Activated CD8-positive, alpha-beta memory T cell treated with anti-CD3 and anti-CD28 coated beads, Interleukin-2, amount 10 ng/mL, durations not matched to agents 7 days and 5 days (primary cell): ENCODE data around the gene POC1A. TPM values are rescaled to one million over a fixed set of nuclear protein-coding genes. Genes with fewer than 3 reads are reported as not detected.

Experiments used
- ATAC-seq: fragments of 150-1000 bp; cut with Tn5 transposase; one replicate; pipeline ENCODE4 v1.10.0; 2021; ENCODE audit warnings: moderate library complexity
- CTCF ChIA-PET: fragments of 350-600 bp; sonication (Branson Sonifier 250); formaldehyde crosslinking; loops from one replicate; lab custom pipeline; 2021; ENCODE audit warnings: antibody characterized with exemption; lab: Charles Lee
- DNase-seq: peaks from one replicate; pipeline ENCODE4 v3.0.0-alpha.2; 2020
- H3K27ac Mint-ChIP-seq: one replicate; pipeline ENCODE4 v1.8.0; 2021; ENCODE audit warnings: mild to moderate bottlenecking, mixed read lengths
- H3K27me3 Mint-ChIP-seq: one replicate; pipeline ENCODE4 v1.8.0; 2021; ENCODE audit warnings: mixed read lengths
- H3K36me3 Mint-ChIP-seq: one replicate; pipeline ENCODE4 v1.8.0; 2021; ENCODE audit warnings: mild to moderate bottlenecking, mixed read lengths
- H3K4me1 Mint-ChIP-seq: one replicate; pipeline ENCODE4 v1.8.0; 2021; ENCODE audit warnings: mixed read lengths
- H3K4me3 Mint-ChIP-seq: one replicate; pipeline ENCODE4 v1.8.0; 2021; ENCODE audit warnings: mild to moderate bottlenecking, moderate library complexity, mixed read lengths
- H3K9me3 Mint-ChIP-seq: one replicate; pipeline ENCODE4 v1.8.0; 2022; ENCODE audit warnings: low read depth, mixed read lengths
- total RNA-seq, 2 experiments: library from RNA; stranded (reverse); gene quantifications; one replicate each; pipeline ENCODE4 v1.2.3, GENCODE V29; 2021

POC1A gene
- total RNA-seq, 2 experiments from 2014 or later = 29.3 to 29.5 TPM

- H3K9me3 Mint-ChIP-seq = no peaks in the 10 kb centered on the region
- no peak overlapping the region for H3K4me3 Mint-ChIP-seq
- CTCF ChIA-PET = no interaction called here
These were observed 40.5 kb upstream of the POC1A start for GRCh38 chr3:52194485-52195290.

GRCh38 chr3:52193065-52193464, 38.8 kb upstream of the POC1A start:
- H3K9me3 Mint-ChIP-seq = no peaks in the 10 kb centered on the region
- ATAC-seq = no peak
- no peak overlapping the region for H3K4me3 Mint-ChIP-seq
- H3K27me3 Mint-ChIP-seq = no peaks in the 10 kb centered on the region
- peaks cover 32% of the 10 kb centered on the region for H3K4me1 Mint-ChIP-seq
- CTCF ChIA-PET = interaction anchor here (1.5 kb wide), 1 partner anchor 10 kb away, joined by 3 read pairs; no protein-coding TSS in a partner anchor
- no peak overlapping the region for H3K27ac Mint-ChIP-seq
- DNase-seq = no peak
- H3K36me3 Mint-ChIP-seq = no peaks in the 10 kb centered on the region

More at GRCh38 chr3:52194485-52195290, 40.5 kb upstream of the POC1A start:
- Mint-ChIP-seq H3K36me3 (peaks cover 6% of the 10 kb centered on the region), H3K4me1 (peaks cover 34% of the 10 kb centered on the region), H3K27me3 (no peaks in the 10 kb centered on the region), H3K27ac (no peak overlapping the region)
- DNase-seq (no peak), ATAC-seq (no peak)

- DNase-seq = no peak
- no peaks in the 10 kb centered on the region for H3K36me3 Mint-ChIP-seq
- H3K4me1 Mint-ChIP-seq = peaks cover 21% of the 10 kb centered on the region
- no peaks in the 10 kb centered on the region for H3K9me3 Mint-ChIP-seq
- H3K27ac Mint-ChIP-seq = no peak overlapping the region
- ATAC-seq = no peak
- no peak overlapping the region for H3K4me3 Mint-ChIP-seq
- H3K27me3 Mint-ChIP-seq = no peaks in the 10 kb centered on the region
- CTCF ChIA-PET = no interaction called here
These were observed 37.4 kb upstream of the POC1A start for GRCh38 chr3:52191663-52192062.

GRCh38 chr3:52190294-52191074, 36.3 kb upstream of the POC1A start:
- no peak for ATAC-seq
- Mint-ChIP-seq H3K9me3 (no peaks in the 10 kb centered on the region), H3K36me3 (no peaks in the 10 kb centered on the region), H3K27ac (no peak overlapping the region), H3K27me3 (no peaks in the 10 kb centered on the region), H3K4me3 (no peak overlapping the region), H3K4me1 (peaks cover 14% of the 10 kb centered on the region)
- CTCF ChIA-PET = interaction anchor here (2.5 kb wide), 1 partner anchor 189 kb away, joined by 7 read pairs; no protein-coding TSS in a partner anchor
- DNase-seq = no peak

- Mint-ChIP-seq H3K4me3 (no peak overlapping the region), H3K27me3 (no peaks in the 10 kb centered on the region), H3K27ac (no peak overlapping the region), H3K36me3 (no peaks in the 10 kb centered on the region), H3K9me3 (no peaks in the 10 kb centered on the region), H3K4me1 (peaks cover 16% of the 10 kb centered on the region)
- ATAC-seq = no peak
- no peak for DNase-seq
- CTCF ChIA-PET = interaction anchor here (0.6 to 2.5 kb wide), 4 partner anchors 34 to 259 kb away, joined by 3 to 7 read pairs (median 4); partner anchors contain the start of gene POC1A
These were observed 34.3 kb upstream of the POC1A start for GRCh38 chr3:52188556-52188955.

GRCh38 chr3:52186729-52187128, 32.5 kb upstream of the POC1A start:
- no peak overlapping the region for H3K4me3 Mint-ChIP-seq
- no peaks in the 10 kb centered on the region for H3K9me3 Mint-ChIP-seq
- H3K4me1 Mint-ChIP-seq = peaks cover 34% of the 10 kb centered on the region
- no peaks in the 10 kb centered on the region for H3K27me3 Mint-ChIP-seq
- CTCF ChIA-PET = interaction anchor here (1.1 kb wide), 1 partner anchor 185 kb away, joined by 3 read pairs; no protein-coding TSS in a partner anchor
- DNase-seq (no peak), ATAC-seq (no peak)
- H3K36me3 Mint-ChIP-seq = no peaks in the 10 kb centered on the region
- H3K27ac Mint-ChIP-seq = no peak overlapping the region

- no peaks in the 10 kb centered on the region for H3K27me3 Mint-ChIP-seq
- no peak for ATAC-seq
- DNase-seq = no peak
- no peaks in the 10 kb centered on the region for H3K9me3 Mint-ChIP-seq
- H3K4me3 Mint-ChIP-seq = no peak overlapping the region
- H3K36me3 Mint-ChIP-seq = no peaks in the 10 kb centered on the region
- CTCF ChIA-PET = no interaction called here
- H3K4me1 Mint-ChIP-seq = peaks cover 39% of the 10 kb centered on the region
- no peak overlapping the region for H3K27ac Mint-ChIP-seq
These were observed 31.6 kb upstream of the POC1A start for GRCh38 chr3:52185837-52186236.

GRCh38 chr3:52185311-52185710, 31.1 kb upstream of the POC1A start:
- no peaks in the 10 kb centered on the region for H3K27me3 Mint-ChIP-seq
- CTCF ChIA-PET = interaction anchor here (1.5 kb wide), 1 partner anchor 31 kb away, joined by 3 read pairs; the partner anchor contains the start of gene POC1A
- DNase-seq = no peak
- ATAC-seq = no peak
- H3K9me3 Mint-ChIP-seq = no peaks in the 10 kb centered on the region
- H3K36me3 Mint-ChIP-seq = no peaks in the 10 kb centered on the region
- no peak overlapping the region for H3K4me3 Mint-ChIP-seq
- H3K27ac Mint-ChIP-seq = no peak overlapping the region
- peaks cover 37% of the 10 kb centered on the region for H3K4me1 Mint-ChIP-seq

- H3K9me3 Mint-ChIP-seq = no peaks in the 10 kb centered on the region
- H3K27ac Mint-ChIP-seq = no peak overlapping the region
- H3K27me3 Mint-ChIP-seq = no peaks in the 10 kb centered on the region
- H3K36me3 Mint-ChIP-seq = no peaks in the 10 kb centered on the region
- H3K4me1 Mint-ChIP-seq = peaks cover 34% of the 10 kb centered on the region
- H3K4me3 Mint-ChIP-seq = no peak overlapping the region
- no peak for DNase-seq
- no peak for ATAC-seq
- CTCF ChIA-PET = interaction anchor here (1.5 kb wide), 1 partner anchor 30 kb away, joined by 3 read pairs; the partner anchor contains the start of gene POC1A
These were observed 30.5 kb upstream of the POC1A start for GRCh38 chr3:52184690-52185089.

GRCh38 chr3:52183786-52184445, 29.7 kb upstream of the POC1A start:
- H3K27me3 Mint-ChIP-seq = no peaks in the 10 kb centered on the region
- no peak overlapping the region for H3K27ac Mint-ChIP-seq
- DNase-seq (no peak), ATAC-seq (no peak)
- CTCF ChIA-PET = interaction anchor here (0.8 to 3.3 kb wide), 6 partner anchors 9 to 242 kb away, joined by 3 to 12 read pairs (median 4); partner anchors contain the start of genes POC1A and RRP9
- H3K36me3 Mint-ChIP-seq = no peaks in the 10 kb centered on the region
- H3K9me3 Mint-ChIP-seq = no peaks in the 10 kb centered on the region
- H3K4me1 Mint-ChIP-seq = peaks cover 27% of the 10 kb centered on the region
- no peak overlapping the region for H3K4me3 Mint-ChIP-seq

- Mint-ChIP-seq H3K27me3 (no peaks in the 10 kb centered on the region), H3K4me1 (peaks cover 25% of the 10 kb centered on the region), H3K36me3 (no peaks in the 10 kb centered on the region), H3K4me3 (no peak overlapping the region), H3K9me3 (no peaks in the 10 kb centered on the region), H3K27ac (peak overlapping the region; percentile 6)
- CTCF ChIA-PET = interaction anchor here (1.0 to 3.3 kb wide), 4 partner anchors 10 to 241 kb away, joined by 3 to 12 read pairs (median 4); partner anchors contain the start of gene RRP9
- ATAC-seq (no peak), DNase-seq (no peak)
These were observed 28.5 kb upstream of the POC1A start for GRCh38 chr3:52182691-52183090.

GRCh38 chr3:52182196-52182595, 28.0 kb upstream of the POC1A start:
- CTCF ChIA-PET = interaction anchor here (1.0 to 3.3 kb wide), 3 partner anchors 11 to 97 kb away, joined by 4 to 12 read pairs (median 4); no protein-coding TSS in a partner anchor
- H3K9me3 Mint-ChIP-seq = no peaks in the 10 kb centered on the region

More at GRCh38 chr3:52182196-52182595, 28.0 kb upstream of the POC1A start:
- peak; percentile 75 for ATAC-seq
- Mint-ChIP-seq H3K27me3 (no peaks in the 10 kb centered on the region), H3K4me3 (no peak overlapping the region), H3K27ac (peak overlapping the region; percentile 6), H3K4me1 (peaks cover 25% of the 10 kb centered on the region), H3K36me3 (no peaks in the 10 kb centered on the region)
- peak; percentile 69 for DNase-seq
